Activated T-helper 1 cell treated with anti-CD3 and anti-CD28 coated beads, Interleukin-12 subunit alpha, Interleukin-12 subunit beta, Interleukin-2, Interleukin-4 antibody, amounts not matched to agents 30 ng/mL and 10 ng/mL and 1 ng/mL, durations not matched to agents 14 hours and 24 hours and 36 hours (primary cell): ENCODE results near the gene PSMB7. TPM values are rescaled to one million over a fixed set of nuclear protein-coding genes. Genes with fewer than 3 reads are reported as not detected.

Source experiments
- DNase-seq: peaks from one replicate; pipeline ENCODE4 v3.0.0; 2021; ENCODE audit warnings: low spot score
- H3K27ac Mint-ChIP-seq: one replicate; pipeline ENCODE4 v1.8.0; 2021; ENCODE audit warnings: mild to moderate bottlenecking, mixed read lengths
- H3K27me3 Mint-ChIP-seq: one replicate; pipeline ENCODE4 v1.8.0; 2022; ENCODE audit warnings: mild to moderate bottlenecking, moderate library complexity, mixed read lengths; ENCODE audit not compliant: insufficient read depth
- H3K36me3 Mint-ChIP-seq: one replicate; pipeline ENCODE4 v1.8.0; 2021; ENCODE audit warnings: low read depth, mixed read lengths
- H3K4me1 Mint-ChIP-seq: one replicate; pipeline ENCODE4 v1.8.0; 2021; ENCODE audit warnings: low read depth, mixed read lengths
- H3K4me3 Mint-ChIP-seq: one replicate; pipeline ENCODE4 v1.8.0; 2021; ENCODE audit warnings: mild to moderate bottlenecking, moderate library complexity, mixed read lengths
- H3K9me3 Mint-ChIP-seq: one replicate; pipeline ENCODE4 v1.8.0; 2021; ENCODE audit warnings: mixed read lengths
- intact Hi-C: fragments of 100-400 bp; cut with micrococcal nuclease; formaldehyde crosslinking; loops from one replicate; pipeline ENCODE4 v1.15.1; 2024
- total RNA-seq: library from RNA; stranded (reverse); gene quantifications from 2 replicates; pipeline ENCODE4 v1.2.3, GENCODE V29; 2022

Gene PSMB7
- total RNA-seq, 1 donor from 2014 or later = 206 TPM

- H3K27ac Mint-ChIP-seq = no peak overlapping the region
- H3K36me3 Mint-ChIP-seq = no peaks in the 10 kb centered on the region
- no peak overlapping the region for H3K4me3 Mint-ChIP-seq
- peaks cover 16% of the 10 kb centered on the region for H3K27me3 Mint-ChIP-seq
- H3K4me1 Mint-ChIP-seq = no peaks in the 10 kb centered on the region
- intact Hi-C loops = no loop called here
- no peak for DNase-seq
- H3K9me3 Mint-ChIP-seq = no peaks in the 10 kb centered on the region
These were observed 37.1 kb upstream of the PSMB7 start for GRCh38 chr9:124452326-124452725.

DNA sequence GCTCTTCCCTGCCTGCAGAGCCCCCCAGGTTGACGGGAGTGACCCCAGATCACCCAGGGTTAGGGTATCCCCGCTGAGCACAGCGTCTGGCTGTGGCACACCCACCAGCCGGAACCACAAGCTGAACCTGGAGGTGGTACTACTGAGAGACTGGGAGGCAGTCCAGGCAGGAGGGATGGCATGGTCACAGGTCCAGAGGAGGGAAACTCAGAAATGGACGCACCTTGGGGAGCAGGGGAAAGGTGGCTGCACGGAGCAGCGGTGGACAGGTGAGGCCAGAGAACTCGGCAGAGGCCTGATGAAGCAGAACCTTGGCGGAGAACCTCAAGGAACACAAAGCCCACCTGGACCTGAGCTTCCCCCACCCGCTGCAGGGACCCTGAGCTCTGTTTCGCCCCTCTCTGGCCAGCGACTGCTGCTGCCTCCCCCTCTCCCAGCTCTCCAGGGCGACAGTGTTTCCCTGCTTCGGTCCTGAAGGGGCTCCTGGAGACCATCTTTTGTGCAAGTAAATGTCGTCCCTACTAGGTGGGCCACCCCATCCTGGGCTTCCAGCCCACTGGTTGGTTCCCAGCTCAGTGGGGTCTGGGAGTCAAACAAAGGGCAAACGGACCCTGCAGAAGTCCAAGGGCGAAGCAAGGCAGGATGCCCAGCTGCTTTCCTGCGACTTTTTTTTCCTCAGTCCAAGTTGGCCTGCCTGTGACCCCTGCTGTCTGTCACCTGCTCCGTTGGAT, 35.9 kb upstream of the PSMB7 start:
- no peak for DNase-seq
- Mint-ChIP-seq H3K4me1 (no peaks in the 10 kb centered on the region), H3K27me3 (peaks cover 16% of the 10 kb centered on the region), H3K27ac (no peak overlapping the region), H3K4me3 (no peak overlapping the region), H3K36me3 (no peaks in the 10 kb centered on the region), H3K9me3 (no peaks in the 10 kb centered on the region)
- intact Hi-C loops = no loop called here

- no peak for DNase-seq
- no peak within 1 kb of the TSS for H3K27ac Mint-ChIP-seq
These were observed 35.1 kb upstream of the PSMB7 start, which contains the start of gene ADGRD2 for GRCh38 chr9:124450241-124450924. ADGRD2 (plus strand) TSS chr9:124450451; CDS start chr9:124451667, 1,216 bp downstream.

GRCh38 chr9:124449381-124450151, 34.3 kb upstream of the PSMB7 start:
- Mint-ChIP-seq H3K27ac (no peak overlapping the region), H3K36me3 (no peaks in the 10 kb centered on the region), H3K27me3 (peaks cover 16% of the 10 kb centered on the region), H3K4me3 (no peak overlapping the region), H3K9me3 (no peaks in the 10 kb centered on the region), H3K4me1 (no peaks in the 10 kb centered on the region)
- intact Hi-C loops = no loop called here
- DNase-seq = no peak

More at GRCh38 chr9:124450241-124450924, 35.1 kb upstream of the PSMB7 start, which contains the start of gene ADGRD2:
- Mint-ChIP-seq H3K4me1 (no peaks in the 10 kb centered on the region), H3K4me3 (no peak within 1 kb of the TSS), H3K27me3 (peaks cover 16% of the 10 kb centered on the region), H3K36me3 (no peaks in the 10 kb centered on the region), H3K9me3 (no peaks in the 10 kb centered on the region)
- intact Hi-C loops = no loop called here

GRCh38 chr9:124448019-124448418, 32.8 kb upstream of the PSMB7 start:
- H3K4me3 Mint-ChIP-seq = no peak overlapping the region
- H3K9me3 Mint-ChIP-seq = no peaks in the 10 kb centered on the region
- intact Hi-C loops = no loop called here
- no peak overlapping the region for H3K27ac Mint-ChIP-seq
- no peaks in the 10 kb centered on the region for H3K4me1 Mint-ChIP-seq
- peaks cover 16% of the 10 kb centered on the region for H3K27me3 Mint-ChIP-seq
- no peak for DNase-seq
- H3K36me3 Mint-ChIP-seq = no peaks in the 10 kb centered on the region

GRCh38 chr9:124447297-124447661, 32.0 kb upstream of the PSMB7 start:
- Mint-ChIP-seq H3K27me3 (peaks cover 21% of the 10 kb centered on the region), H3K27ac (no peak overlapping the region), H3K4me3 (no peak overlapping the region), H3K4me1 (no peaks in the 10 kb centered on the region), H3K36me3 (no peaks in the 10 kb centered on the region), H3K9me3 (no peaks in the 10 kb centered on the region)
- intact Hi-C loops = loop anchor here (1.0 kb wide), 1 partner anchor 28 kb away; no protein-coding TSS in a partner anchor
- DNase-seq = no peak

GRCh38 chr9:124444166-124444565, 28.9 kb upstream of the PSMB7 start:
- Mint-ChIP-seq H3K36me3 (no peaks in the 10 kb centered on the region), H3K27ac (no peak overlapping the region), H3K4me1 (no peaks in the 10 kb centered on the region), H3K9me3 (no peaks in the 10 kb centered on the region), H3K27me3 (peaks cover 19% of the 10 kb centered on the region), H3K4me3 (no peak overlapping the region)
- intact Hi-C loops = no loop called here
- no peak for DNase-seq

DNA sequence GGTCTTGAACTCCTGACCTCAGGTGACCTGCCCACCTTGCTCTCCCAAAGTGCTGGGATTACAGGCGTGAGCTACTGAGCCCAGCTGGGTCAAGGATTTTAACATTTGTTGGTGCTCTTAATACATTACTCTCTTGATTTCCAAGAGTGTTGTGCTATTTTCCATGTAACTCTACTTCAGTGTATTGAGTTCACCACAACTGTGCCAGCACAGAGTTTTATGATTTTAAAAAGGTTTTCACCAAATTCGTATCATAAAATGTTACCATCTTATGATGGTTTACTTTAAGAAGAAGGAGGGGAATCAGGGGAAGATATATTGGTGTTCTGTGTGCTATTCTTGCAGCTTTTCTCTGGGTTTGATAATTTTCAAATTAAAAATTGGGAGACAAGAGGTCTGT, 28.4 kb upstream of the PSMB7 start:
- Mint-ChIP-seq H3K36me3 (no peaks in the 10 kb centered on the region), H3K4me3 (no peak overlapping the region), H3K27ac (no peak overlapping the region), H3K27me3 (peaks cover 16% of the 10 kb centered on the region), H3K9me3 (no peaks in the 10 kb centered on the region), H3K4me1 (no peaks in the 10 kb centered on the region)
- intact Hi-C loops = no loop called here
- no peak for DNase-seq

DNA sequence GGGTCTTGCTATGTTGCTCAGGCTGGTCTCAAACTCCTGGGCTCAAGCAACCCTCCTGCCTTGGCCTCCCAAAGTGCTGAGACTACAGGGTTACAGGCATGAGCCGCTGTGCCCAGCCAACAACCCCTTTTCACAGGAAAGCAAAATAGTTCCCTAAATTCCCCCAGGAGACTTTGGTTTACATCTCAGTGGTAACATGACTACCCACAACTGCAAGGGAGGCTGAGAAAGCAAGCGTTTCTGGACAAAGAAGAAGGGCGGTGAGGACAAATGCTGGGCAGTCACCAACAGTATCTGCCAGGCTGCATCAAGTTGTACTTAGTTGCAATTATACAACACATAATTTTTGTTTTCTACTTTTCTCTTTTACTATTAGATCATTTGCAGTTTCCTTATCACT, 27.6 kb upstream of the PSMB7 start:
- no peaks in the 10 kb centered on the region for H3K36me3 Mint-ChIP-seq
- no peaks in the 10 kb centered on the region for H3K9me3 Mint-ChIP-seq
- peaks cover 15% of the 10 kb centered on the region for H3K27me3 Mint-ChIP-seq
- intact Hi-C loops = no loop called here
- no peaks in the 10 kb centered on the region for H3K4me1 Mint-ChIP-seq
- H3K27ac Mint-ChIP-seq = no peak overlapping the region
- no peak for DNase-seq
- H3K4me3 Mint-ChIP-seq = no peak overlapping the region

GRCh38 chr9:124442379-124442778, 27.1 kb upstream of the PSMB7 start:
- intact Hi-C loops = no loop called here
- Mint-ChIP-seq H3K27ac (no peak overlapping the region), H3K36me3 (no peaks in the 10 kb centered on the region), H3K27me3 (peaks cover 15% of the 10 kb centered on the region), H3K4me1 (no peaks in the 10 kb centered on the region), H3K4me3 (no peak overlapping the region), H3K9me3 (no peaks in the 10 kb centered on the region)
- DNase-seq = no peak

DNA sequence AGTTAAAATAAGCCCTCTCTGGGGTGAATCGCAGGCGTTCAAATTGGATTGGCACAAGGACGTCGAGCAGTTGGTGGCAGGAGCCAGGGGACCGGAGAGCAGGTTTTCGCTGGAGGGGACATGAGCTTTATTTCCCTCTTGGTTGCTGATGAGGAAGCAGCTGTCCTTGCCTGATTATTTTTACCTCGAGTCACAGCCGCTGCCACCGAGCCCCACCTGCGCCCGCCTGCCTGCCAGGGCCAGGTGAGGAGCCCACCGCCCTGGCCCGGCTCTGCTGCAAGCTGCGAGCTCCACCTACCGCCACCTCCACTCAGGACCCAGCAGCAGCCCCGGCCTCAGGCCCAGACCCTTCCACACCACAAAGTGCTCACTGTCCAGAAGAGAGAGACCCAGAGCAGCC, 26.0 kb upstream of the PSMB7 start:
- H3K9me3 Mint-ChIP-seq = no peaks in the 10 kb centered on the region
- no peaks in the 10 kb centered on the region for H3K4me1 Mint-ChIP-seq
- no peaks in the 10 kb centered on the region for H3K36me3 Mint-ChIP-seq
- H3K27me3 Mint-ChIP-seq = peaks cover 17% of the 10 kb centered on the region
- no peak overlapping the region for H3K4me3 Mint-ChIP-seq
- DNase-seq = no peak
- H3K27ac Mint-ChIP-seq = no peak overlapping the region
- intact Hi-C loops = no loop called here

DNA sequence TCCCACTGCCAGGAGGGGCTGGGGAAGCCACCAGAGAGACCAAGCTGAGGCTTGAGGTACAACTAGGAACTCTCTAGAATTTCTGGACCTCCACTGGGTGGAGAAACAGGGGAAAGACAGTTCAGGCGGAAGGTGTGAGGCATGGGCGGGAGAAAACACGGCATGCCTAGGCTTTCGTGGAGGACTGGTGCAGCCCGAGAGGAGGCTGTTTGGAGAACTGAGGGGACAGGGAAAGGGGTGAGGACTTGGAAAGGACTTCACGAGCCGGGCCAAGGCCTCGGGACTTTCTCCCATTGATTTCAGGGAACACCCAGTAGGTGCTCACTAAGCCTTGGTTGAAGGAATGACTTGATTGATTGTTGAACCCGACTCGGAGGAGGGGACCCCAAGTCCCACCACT, 25.5 kb upstream of the PSMB7 start:
- H3K4me1 Mint-ChIP-seq = no peaks in the 10 kb centered on the region
- no peaks in the 10 kb centered on the region for H3K36me3 Mint-ChIP-seq
- H3K27me3 Mint-ChIP-seq = peaks cover 17% of the 10 kb centered on the region
- no peaks in the 10 kb centered on the region for H3K9me3 Mint-ChIP-seq
- H3K27ac Mint-ChIP-seq = no peak overlapping the region
- intact Hi-C loops = no loop called here
- no peak overlapping the region for H3K4me3 Mint-ChIP-seq
- no peak for DNase-seq

- Mint-ChIP-seq H3K27me3 (peaks cover 17% of the 10 kb centered on the region), H3K4me3 (no peak overlapping the region), H3K36me3 (no peaks in the 10 kb centered on the region), H3K27ac (no peak overlapping the region), H3K4me1 (no peaks in the 10 kb centered on the region), H3K9me3 (no peaks in the 10 kb centered on the region)
- no peak for DNase-seq
- intact Hi-C loops = no loop called here
These were observed 24.5 kb upstream of the PSMB7 start for GRCh38 chr9:124439686-124440243.
